Breast epithelium (tissue), 3 donors: ENCODE measurements around the gene MRPS10.

Source experiments
- CTCF ChIP-seq, 3 donors: fragments of 450-650 bp; IDR thresholded peaks; one replicate each; pipeline ENCODE4 v1.5.1; 2016 to 2017; ENCODE audit warnings: antibody characterized with exemption in 3 of 3, mild to moderate bottlenecking in 3 of 3, moderate library complexity in 3 of 3
- POLR2A ChIP-seq: fragments of 450-650 bp; IDR thresholded peaks from one replicate; pipeline ENCODE4 v1.6.1; 2016; ENCODE audit warnings: antibody characterized with exemption, mild to moderate bottlenecking, moderate library complexity

DNA sequence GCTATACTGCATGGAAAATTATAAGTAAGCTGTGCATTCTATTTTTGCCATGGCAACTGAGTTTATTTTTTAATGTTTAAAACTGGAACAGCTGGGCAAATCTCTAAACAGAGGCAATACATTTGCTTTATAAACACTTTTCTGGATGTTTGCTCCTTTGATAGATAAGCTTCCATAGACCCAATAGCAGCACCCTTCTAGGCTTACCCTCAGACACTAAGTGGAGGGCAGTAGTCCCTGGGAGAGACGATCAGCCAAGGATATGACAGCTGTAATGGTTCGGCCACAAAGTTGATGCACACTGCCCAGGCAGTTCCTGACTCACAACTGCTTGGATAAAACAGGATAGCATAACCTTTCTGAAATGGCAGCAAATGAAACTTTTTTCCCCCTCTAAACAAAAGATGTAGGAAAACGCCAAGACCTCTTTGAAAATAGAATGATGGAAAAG is 8.5 kb upstream of the MRPS10 start:
- no peak for TF ChIP-seq POLR2A
- TF ChIP-seq CTCF (IDR thresholded peaks at IDR 0.05) = no peak
